ENCODE measurements around the gene C17orf107. TPM values are rescaled to one million over a fixed set of nuclear protein-coding genes. Genes with fewer than 3 reads are reported as not detected.

C17orf107 gene
- total RNA-seq, 2 experiments from 2014 or later, result 28.9 to 30.5 TPM

GRCh38 chr17:4945944-4946280, 46.6 kb downstream of the C17orf107 start:
- POLR2A ChIA-PET, result interaction anchor here (0.9 to 13.9 kb wide), 8 partner anchors 9 to 103 kb away, joined by 3 to 350 read pairs (median 4); partner anchors contain the start of genes CHRNE, INCA1, KIF1C and SPAG7
- peak overlapping the region; percentile 99 for H3K4me3 Mint-ChIP-seq
- no peak for ATAC-seq (ENCODE audit: poor library complexity)
- no peak for TF ChIP-seq CTCF (IDR thresholded peaks at IDR 0.05)
- H3K27me3 Mint-ChIP-seq, result no peaks in the 10 kb centered on the region
- CTCF ChIA-PET, result interaction anchor here (0.7 to 2.3 kb wide), 3 partner anchors 21 to 157 kb away, joined by 3 to 7 read pairs (median 3); partner anchors contain the start of genes CHRNE, GLTPD2 and SPAG7
- H3K27ac ChIP-seq (ENCODE audit: low read depth in 1 of 2, low read length in 2 of 2), result peak overlapping the region; percentile 61 to 98
- DNase-seq, result no peak
- H3K27ac Mint-ChIP-seq, result peak overlapping the region; percentile 90
- peaks cover 71% of the 10 kb centered on the region for H3K4me1 ChIP-seq (ENCODE audit: insufficient read depth, low read length)
- H3K4me1 Mint-ChIP-seq (ENCODE audit: low read depth), result peaks cover 72% of the 10 kb centered on the region
- H3K4me3 ChIP-seq (ENCODE audit: low read length), result peak overlapping the region; percentile 99
- H3K9me3 Mint-ChIP-seq, result no peaks in the 10 kb centered on the region
- intact Hi-C loops (cut with DNase I, micrococcal nuclease), result loop anchor here (5.0 kb wide), 2 partner anchors 101 to 234 kb away; partner anchors contain the start of gene ARRB2 (in 2 of the 2)
- H3K36me3 Mint-ChIP-seq (ENCODE audit: low read depth), result peaks cover 69% of the 10 kb centered on the region
- peaks cover 51% of the 10 kb centered on the region for H3K36me3 ChIP-seq (ENCODE audit: insufficient read depth, low read length)
- H3K9me3 ChIP-seq (ENCODE audit: control insufficient read depth in 1 of 2, insufficient read depth in 1 of 2, low read length in 2 of 2), result peaks cover 0 to 3% of the 10 kb centered on the region in 2 experiments
- H3K27me3 ChIP-seq (ENCODE audit: control insufficient read depth in 1 of 2, insufficient read depth in 2 of 2, low read length in 2 of 2), result no peaks in the 10 kb centered on the region

- Histone ChIP-seq H3K4me3 (ENCODE audit: low read length) (peak overlapping the region; percentile 99), H3K9me3 (ENCODE audit: control insufficient read depth in 1 of 2, insufficient read depth in 1 of 2, low read length in 2 of 2) (peaks cover 0 to 3% of the 10 kb centered on the region in 2 experiments), H3K4me1 (ENCODE audit: insufficient read depth, low read length) (peaks cover 70% of the 10 kb centered on the region), H3K36me3 (ENCODE audit: insufficient read depth, low read length) (peaks cover 51% of the 10 kb centered on the region), H3K27ac (ENCODE audit: low read depth in 1 of 2, low read length in 2 of 2) (peak overlapping the region; percentile 96 to 98), H3K27me3 (ENCODE audit: control insufficient read depth in 1 of 2, insufficient read depth in 2 of 2, low read length in 2 of 2) (no peaks in the 10 kb centered on the region)
- no peaks in the 10 kb centered on the region for H3K9me3 Mint-ChIP-seq
- ChIA-PET CTCF (interaction anchor here (0.8 to 2.3 kb wide), 2 partner anchors 20 to 157 kb away, joined by 3 to 7 read pairs; partner anchors contain the start of genes GLTPD2 and SPAG7), POLR2A (interaction anchor here (0.9 to 13.9 kb wide), 10 partner anchors 8 to 103 kb away, joined by 3 to 350 read pairs (median 6); partner anchors contain the start of genes CHRNE, INCA1, KIF1C and RNF167)
- H3K36me3 Mint-ChIP-seq (ENCODE audit: low read depth), result peaks cover 64% of the 10 kb centered on the region
- DNase-seq (peak in 2 of 14 experiments; percentile 47 to 51), ATAC-seq (ENCODE audit: poor library complexity) (no peak)
- peak overlapping the region; percentile 99 for H3K4me3 Mint-ChIP-seq
- no peak for TF ChIP-seq CTCF (IDR thresholded peaks at IDR 0.05)
- intact Hi-C loops (cut with DNase I, micrococcal nuclease), result loop anchor here (5.0 kb wide), 2 partner anchors 101 to 234 kb away; partner anchors contain the start of gene ARRB2 (in 2 of the 2)
- H3K27ac Mint-ChIP-seq, result peak overlapping the region; percentile 90
- H3K4me1 Mint-ChIP-seq (ENCODE audit: low read depth), result peaks cover 72% of the 10 kb centered on the region
- H3K27me3 Mint-ChIP-seq, result no peaks in the 10 kb centered on the region
Observed at GRCh38 chr17:4946312-4946976, 47.1 kb downstream of the C17orf107 start.

- peaks cover 68% of the 10 kb centered on the region for H3K4me1 Mint-ChIP-seq (ENCODE audit: low read depth)
- Histone ChIP-seq H3K36me3 (ENCODE audit: insufficient read depth, low read length) (peaks cover 49% of the 10 kb centered on the region), H3K27me3 (ENCODE audit: control insufficient read depth in 1 of 2, insufficient read depth in 2 of 2, low read length in 2 of 2) (no peaks in the 10 kb centered on the region), H3K27ac (ENCODE audit: low read depth in 1 of 2, low read length in 2 of 2) (peak overlapping the region; percentile 96 to 98), H3K4me3 (ENCODE audit: low read length) (peak overlapping the region; percentile 99), H3K4me1 (ENCODE audit: insufficient read depth, low read length) (peaks cover 64% of the 10 kb centered on the region), H3K9me3 (ENCODE audit: control insufficient read depth in 1 of 2, insufficient read depth in 1 of 2, low read length in 2 of 2) (peaks cover 0 to 3% of the 10 kb centered on the region in 2 experiments)
- intact Hi-C loops (cut with DNase I, micrococcal nuclease), result loop anchor here (5.0 kb wide), 2 partner anchors 100 to 235 kb away; partner anchors contain the start of gene ARRB2 (in 2 of the 2)
- peak overlapping the region; percentile 99 for H3K4me3 Mint-ChIP-seq
- ATAC-seq (ENCODE audit: poor library complexity) (no peak), DNase-seq (peak in 2 of 14 experiments; percentile 8 to 53)
- no peak for TF ChIP-seq CTCF (IDR thresholded peaks at IDR 0.05)
- POLR2A ChIA-PET, result interaction anchor here (0.7 to 13.9 kb wide), 11 partner anchors 8 to 804 kb away, joined by 3 to 350 read pairs (median 5); partner anchors contain the start of genes C17orf107, CYB5D2, INCA1 and KIF1C
- H3K27me3 Mint-ChIP-seq, result no peaks in the 10 kb centered on the region
- H3K9me3 Mint-ChIP-seq, result no peaks in the 10 kb centered on the region
- H3K36me3 Mint-ChIP-seq (ENCODE audit: low read depth), result peaks cover 58% of the 10 kb centered on the region
- peak overlapping the region; percentile 90 for H3K27ac Mint-ChIP-seq
- CTCF ChIA-PET, result interaction anchor here (1.2 to 2.3 kb wide), 2 partner anchors 20 to 39 kb away, joined by 3 to 7 read pairs; partner anchors contain the start of gene SPAG7
Observed at GRCh38 chr17:4947010-4947410, 47.7 kb downstream of the C17orf107 start.
